ENCODE data around the gene CDC42BPA. TPM values are rescaled to one million over a fixed set of nuclear protein-coding genes. Genes with fewer than 3 reads are reported as not detected.

CDC42BPA gene
- total RNA-seq, 1 experiment from 2014 or later = 25.2 TPM

GRCh38 chr1:226971765-226972164 lies 346.5 kb downstream of the CDC42BPA start (continued):
- TF ChIP-seq JAZF1 (CRISPR knock-in tag; IDR thresholded peaks at IDR 0.05) = no peak
- TF ChIP-seq ZNF219 (CRISPR knock-in tag; IDR thresholded peaks at IDR 0.05; ENCODE audit: borderline replicate concordance) = no peak
- no peak for TF ChIP-seq ZNF416 (CRISPR knock-in tag; IDR thresholded peaks at IDR 0.05)
- TF ChIP-seq PRRX2 (CRISPR knock-in tag; IDR thresholded peaks at IDR 0.05) = no peak

- ChIA-PET POLR2A (no interaction called here), CTCF (no interaction called here)
- no peak overlapping the region for H3K27ac Mint-ChIP-seq
- H3K27me3 Mint-ChIP-seq (ENCODE audit: low read depth) = no peaks in the 10 kb centered on the region
- no peaks in the 10 kb centered on the region for H3K4me1 Mint-ChIP-seq
- peaks cover 12% of the 10 kb centered on the region for H3K36me3 Mint-ChIP-seq
- no peak for DNase-seq (ENCODE audit: low spot score)
- H3K4me3 Mint-ChIP-seq = no peak overlapping the region
- no peak for ATAC-seq
- TF ChIP-seq ZMAT4 (CRISPR knock-in tag; IDR thresholded peaks at IDR 0.05) (no peak), GABPB1 (CRISPR knock-in tag; IDR thresholded peaks at IDR 0.05) (no peak), ZNF263 (CRISPR knock-in tag; IDR thresholded peaks at IDR 0.05; ENCODE audit: low read depth) (no peak), USF2 (CRISPR knock-in tag; IDR thresholded peaks at IDR 0.05) (no peak), SMAD3 (CRISPR knock-in tag; IDR thresholded peaks at IDR 0.05; ENCODE audit: borderline replicate concordance) (no peak), ZNF671 (CRISPR knock-in tag; IDR thresholded peaks at IDR 0.05) (no peak), FOXK1 (CRISPR knock-in tag; IDR thresholded peaks at IDR 0.05) (no peak), KAT7 (CRISPR knock-in tag; IDR thresholded peaks at IDR 0.05; ENCODE audit: borderline replicate concordance) (no peak), HMGXB4 (CRISPR knock-in tag; IDR thresholded peaks at IDR 0.05) (no peak), PREB (CRISPR knock-in tag; IDR thresholded peaks at IDR 0.05; ENCODE audit: borderline replicate concordance) (no peak), ZNF317 (CRISPR knock-in tag; IDR thresholded peaks at IDR 0.05; ENCODE audit: borderline replicate concordance, low read depth) (no peak), ARID4B (CRISPR knock-in tag; IDR thresholded peaks at IDR 0.05; ENCODE audit: borderline replicate concordance) (no peak), CBFB (CRISPR knock-in tag; IDR thresholded peaks at IDR 0.05; ENCODE audit: low read depth) (no peak)
- H3K9me3 Mint-ChIP-seq = peaks cover 8% of the 10 kb centered on the region
These were observed 350.6 kb downstream of the CDC42BPA start for GRCh38 chr1:226967665-226968064.
